Erythroblast (primary cell): ENCODE data around the gene SPTLC3.

Experiments used
- GATA1 ChIP-seq: IDR thresholded peaks from 2 replicates; pipeline ENCODE4 v1.6.1; 2011; ENCODE audit warnings: low read depth, mild to moderate bottlenecking, control low read depth, low read length, moderate library complexity
- POLR2A ChIP-seq: IDR thresholded peaks from 2 replicates; pipeline ENCODE4 v1.6.1; 2011; ENCODE audit warnings: mild to moderate bottlenecking, low read length

DNA sequence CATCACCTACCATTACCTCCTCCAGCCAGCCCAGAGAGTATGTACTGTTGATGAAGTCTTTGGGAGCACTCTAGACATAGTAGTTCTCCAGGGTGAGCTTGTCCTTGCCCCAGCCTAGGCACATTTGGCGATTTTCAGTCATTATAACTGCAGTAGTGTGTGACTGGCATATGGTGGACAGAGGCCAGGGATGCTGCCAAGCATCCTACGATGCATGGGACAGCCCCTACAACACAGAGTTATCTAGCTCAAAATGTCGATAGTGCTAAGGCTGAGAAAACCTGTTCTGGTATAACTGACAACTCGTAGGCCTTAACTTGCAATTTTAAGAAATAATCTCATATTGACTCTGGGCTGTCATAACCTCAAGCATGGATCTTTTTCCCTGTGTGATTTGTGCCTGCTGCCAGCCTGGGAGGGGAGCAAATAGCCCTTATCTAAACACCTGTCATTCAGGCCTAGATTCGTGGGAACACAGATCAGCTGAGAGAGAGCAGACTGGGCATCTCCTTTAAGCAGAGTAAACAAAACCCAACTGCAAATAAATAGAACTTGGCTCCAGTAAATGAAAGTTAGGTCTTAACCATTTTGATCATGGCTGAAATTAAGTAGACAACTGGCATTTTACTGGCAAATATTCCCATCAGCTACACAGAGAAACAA, 102.6 kb downstream of the SPTLC3 start:
- no peak for TF ChIP-seq POLR2A
- no peak for TF ChIP-seq GATA1
